Activated CD4-positive, alpha-beta T cell treated with anti-CD3 and anti-CD28 coated beads, Interleukin-2, Interleukin-4, amounts not matched to agents 100 ng/mL and 50 ng/mL, durations not matched to agents 16 hours and 8 hours (primary cell): ENCODE data around the gene PDE10A.
"Not testable (repeated sequence)": the region's sequence is repeated elsewhere in the genome, so short reads cannot be mapped to it uniquely, and the experiment has no call there.

ENCODE experiments used
- DNase-seq: peaks from one replicate; pipeline ENCODE4 v3.0.0-alpha.2; 2020; ENCODE audit warnings: low spot score

PDE10A gene

GRCh38 chr6:165586706-165587105 is 76.3 kb downstream of the PDE10A start:
- DNase-seq: no peak

- DNase-seq: no peak
Measured at GRCh38 chr6:165585060-165585459, 78.0 kb downstream of the PDE10A start.

GRCh38 chr6:165584541-165584940 is 78.5 kb downstream of the PDE10A start:
- DNase-seq: no peak

- DNase-seq: no peak
Measured at GRCh38 chr6:165581678-165582077, 81.4 kb downstream of the PDE10A start.

- DNase-seq: no peak
Measured at GRCh38 chr6:165580136-165580535, 82.9 kb downstream of the PDE10A start.

GRCh38 chr6:165579151-165579550 is 83.9 kb downstream of the PDE10A start:
- DNase-seq: no peak

- no peak for DNase-seq
Measured at GRCh38 chr6:165577556-165577955, 85.5 kb downstream of the PDE10A start.

- DNase-seq: no peak
Measured at GRCh38 chr6:165575158-165575549, 87.9 kb downstream of the PDE10A start.

- DNase-seq: no peak
Measured at GRCh38 chr6:165574220-165575157, 88.6 kb downstream of the PDE10A start.

- DNase-seq: no peak
Measured at GRCh38 chr6:165573671-165574070, 89.4 kb downstream of the PDE10A start.

GRCh38 chr6:165571721-165572132 is 91.3 kb downstream of the PDE10A start:
- no peak for DNase-seq

- DNase-seq: no peak
Measured at GRCh38 chr6:165571068-165571682, 91.9 kb downstream of the PDE10A start.

- DNase-seq: no peak
Measured at GRCh38 chr6:165568326-165568725, 94.7 kb downstream of the PDE10A start.

- no peak for DNase-seq
Measured at GRCh38 chr6:165566088-165566828, 96.8 kb downstream of the PDE10A start.

GRCh38 chr6:165562421-165563090 is 100.5 kb downstream of the PDE10A start:
- DNase-seq: no peak

- no peak for DNase-seq
Measured at GRCh38 chr6:165559632-165560031, 103.4 kb downstream of the PDE10A start.

- DNase-seq: not testable (repeated sequence)
Measured at GRCh38 chr6:165558097-165558496, 104.9 kb downstream of the PDE10A start.

- DNase-seq: no peak
Measured at GRCh38 chr6:165557674-165558073, 105.4 kb downstream of the PDE10A start.

- no peak for DNase-seq
Measured at GRCh38 chr6:165556116-165556843, 106.8 kb downstream of the PDE10A start.

- DNase-seq: not testable (repeated sequence)
Measured at GRCh38 chr6:165554644-165555043, 108.4 kb downstream of the PDE10A start.

GRCh38 chr6:165552248-165552736 is 110.7 kb downstream of the PDE10A start:
- no peak for DNase-seq
